MM.1S (cell line): ENCODE results near the gene PRIMA1.
"Not testable (repeated sequence)": the region's sequence is repeated elsewhere in the genome, so short reads cannot be mapped to it uniquely, and the experiment has no call there.

Source experiments
- DNase-seq: peaks from one replicate; pipeline ENCODE4 v3.0.0-alpha.2; 2015
- H2AFZ ChIP-seq: fragments of 300-600 bp; sonication (generic); 2 replicates; pipeline ENCODE4 v1.6.0; 2016; ENCODE audit warnings: antibody characterized with exemption, low read length
- H3F3A ChIP-seq: fragments of 300-600 bp; sonication (generic); 2 replicates; pipeline ENCODE4 v1.6.1; 2016; ENCODE audit warnings: mild to moderate bottlenecking, antibody characterized with exemption, low read length, moderate library complexity, mixed read lengths; ENCODE audit not compliant: insufficient read depth
- H3K27ac ChIP-seq: fragments of 300-600 bp; sonication (generic); 2 replicates; pipeline ENCODE4 v1.5.1; 2016; ENCODE audit warnings: mild to moderate bottlenecking, low read length
- H3K27me3 ChIP-seq: fragments of 300-600 bp; sonication (generic); replicated peaks from 2 replicates; pipeline ENCODE4 v1.6.0; 2016; ENCODE audit warnings: low read length; ENCODE audit not compliant: insufficient read depth
- H3K36me3 ChIP-seq: fragments of 300-600 bp; sonication (generic); replicated peaks from 2 replicates; pipeline ENCODE4 v1.6.1; 2016; ENCODE audit warnings: mild to moderate bottlenecking, low read length, mixed read lengths; ENCODE audit not compliant: insufficient read depth
- H3K4me1 ChIP-seq: fragments of 300-600 bp; sonication (generic); 2 replicates; pipeline ENCODE4 v1.6.1; 2016; ENCODE audit warnings: low read length, mixed read lengths
- H3K4me2 ChIP-seq: fragments of 300-600 bp; sonication (generic); 2 replicates; pipeline ENCODE4 v1.6.0; 2016; ENCODE audit warnings: low read depth, low read length
- H3K4me3 ChIP-seq: fragments of 300-600 bp; sonication (generic); 2 replicates; pipeline ENCODE4 v1.5.1; 2016; ENCODE audit warnings: low read length, mixed read lengths
- H3K79me2 ChIP-seq: fragments of 300-600 bp; sonication (generic); 2 replicates; pipeline ENCODE4 v1.6.1; 2016; ENCODE audit warnings: mixed run types, low read length, mixed read lengths
- H3K9ac ChIP-seq: fragments of 300-600 bp; sonication (generic); 2 replicates; pipeline ENCODE4 v1.6.1; 2016; ENCODE audit warnings: low read length, mixed read lengths
- H3K9me2 ChIP-seq: fragments of 300-600 bp; sonication (generic); replicated peaks from 2 replicates; pipeline ENCODE4 v1.6.1; 2016; ENCODE audit warnings: mild to moderate bottlenecking, low read length, mixed read lengths; ENCODE audit not compliant: insufficient read depth
- H3K9me3 ChIP-seq: fragments of 300-600 bp; sonication (generic); replicated peaks from 2 replicates; pipeline ENCODE4 v1.6.1; 2016; ENCODE audit warnings: mild to moderate bottlenecking, low read length, mixed read lengths; ENCODE audit not compliant: insufficient read depth
- H4K20me1 ChIP-seq: fragments of 300-600 bp; sonication (generic); 2 replicates; pipeline ENCODE4 v1.6.1; 2016; ENCODE audit warnings: mild to moderate bottlenecking, low read length, moderate library complexity, mixed read lengths; ENCODE audit not compliant: insufficient read depth
- CTCF ChIP-seq: fragments of 300-600 bp; sonication (generic); IDR thresholded peaks from 2 replicates; pipeline ENCODE4 v1.5.1; 2016; ENCODE audit warnings: antibody characterized with exemption, low read length, mixed read lengths
- EZH2 ChIP-seq: fragments of 300-600 bp; sonication (generic); optimal IDR thresholded peaks from 2 replicates; pipeline ENCODE3; 2017; ENCODE audit warnings: low read depth, mild to moderate bottlenecking, antibody characterized with exemption, low read length, mixed read lengths
- EZH2phosphoT487 ChIP-seq: fragments of 300-600 bp; sonication (generic); IDR thresholded peaks from 2 replicates; pipeline ENCODE4 v1.6.1; 2018; ENCODE audit warnings: antibody characterized with exemption, low read length

PRIMA1 gene

GRCh38 chr14:93821051-93821450 lies 32.8 kb upstream of the PRIMA1 start:
- no peaks in the 10 kb centered on the region for H3K9me3 ChIP-seq
- no peaks in the 10 kb centered on the region for H3K9me2 ChIP-seq
- no peak overlapping the region for H3K4me3 ChIP-seq
- no peak for TF ChIP-seq EZH2
- TF ChIP-seq CTCF = no peak
- no peak for TF ChIP-seq EZH2phosphoT487
- H2AFZ ChIP-seq = no peak overlapping the region
- H3K9ac ChIP-seq = no peak overlapping the region
- no peak overlapping the region for H3K27ac ChIP-seq
- no peaks in the 10 kb centered on the region for H3K79me2 ChIP-seq
- no peak overlapping the region for H3K4me2 ChIP-seq
- H3F3A ChIP-seq = no peaks in the 10 kb centered on the region
- H3K4me1 ChIP-seq = no peaks in the 10 kb centered on the region
- H3K27me3 ChIP-seq = no peaks in the 10 kb centered on the region
- no peaks in the 10 kb centered on the region for H3K36me3 ChIP-seq
- DNase-seq = no peak
- no peaks in the 10 kb centered on the region for H4K20me1 ChIP-seq

DNA sequence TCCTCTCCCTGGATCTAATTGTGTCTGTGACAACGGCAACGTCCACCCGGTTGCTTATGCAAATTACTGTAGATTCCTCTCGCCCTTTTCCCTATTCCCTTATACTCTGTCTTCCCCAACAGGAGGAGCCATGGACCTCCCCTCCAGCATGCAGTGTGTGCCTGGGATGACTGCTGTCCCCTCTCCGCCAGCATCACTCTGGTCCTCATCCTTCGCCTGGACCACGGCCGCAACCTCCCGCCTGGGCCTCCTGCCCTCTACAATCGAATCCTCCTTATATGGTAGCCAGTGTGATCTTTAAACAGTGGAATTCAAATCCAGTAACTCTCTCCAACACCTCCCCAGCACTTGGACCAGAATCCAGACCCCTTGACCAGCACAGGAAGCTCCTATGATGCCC lies 30.6 kb upstream of the PRIMA1 start:
- Histone ChIP-seq H3K9me2 (no peaks in the 10 kb centered on the region), H3K36me3 (no peaks in the 10 kb centered on the region), H3K27ac (no peak overlapping the region), H3F3A (no peaks in the 10 kb centered on the region), H3K9ac (no peak overlapping the region), H3K27me3 (no peaks in the 10 kb centered on the region), H3K4me3 (no peak overlapping the region), H4K20me1 (no peaks in the 10 kb centered on the region), H3K9me3 (no peaks in the 10 kb centered on the region), H2AFZ (no peak overlapping the region), H3K79me2 (no peaks in the 10 kb centered on the region), H3K4me1 (no peaks in the 10 kb centered on the region), H3K4me2 (no peak overlapping the region)
- TF ChIP-seq EZH2 = no peak
- no peak for TF ChIP-seq EZH2phosphoT487
- no peak for TF ChIP-seq CTCF
- DNase-seq = no peak

DNA sequence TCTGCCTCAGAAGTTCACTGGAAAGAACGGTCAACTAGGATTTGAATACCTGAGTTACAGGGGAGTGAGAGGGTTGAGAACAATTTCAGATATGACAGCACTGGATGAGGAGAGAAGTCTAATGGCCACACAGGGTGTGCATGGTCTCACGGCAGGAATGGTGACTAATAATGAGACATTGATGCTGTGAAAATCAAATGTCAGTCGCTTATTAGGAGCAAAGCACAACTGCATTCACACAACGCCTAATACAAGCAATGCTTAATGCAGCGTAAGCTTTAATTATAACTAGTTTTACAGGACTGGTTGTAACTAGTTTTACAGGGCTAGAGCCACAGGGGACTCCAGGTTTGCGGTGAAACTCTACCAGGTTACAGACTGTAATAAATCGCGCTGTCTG lies 23.4 kb upstream of the PRIMA1 start:
- no peak for TF ChIP-seq EZH2
- TF ChIP-seq CTCF = no peak
- no peak for TF ChIP-seq EZH2phosphoT487
- Histone ChIP-seq H3K27ac (no peak overlapping the region), H3K27me3 (no peaks in the 10 kb centered on the region), H2AFZ (no peak overlapping the region), H3K9me3 (no peaks in the 10 kb centered on the region), H3K36me3 (no peaks in the 10 kb centered on the region), H3F3A (no peaks in the 10 kb centered on the region), H3K9ac (no peak overlapping the region), H3K79me2 (no peaks in the 10 kb centered on the region), H3K4me2 (no peak overlapping the region), H3K4me1 (no peaks in the 10 kb centered on the region), H4K20me1 (no peaks in the 10 kb centered on the region), H3K9me2 (no peaks in the 10 kb centered on the region), H3K4me3 (no peak overlapping the region)
- no peak for DNase-seq

DNA sequence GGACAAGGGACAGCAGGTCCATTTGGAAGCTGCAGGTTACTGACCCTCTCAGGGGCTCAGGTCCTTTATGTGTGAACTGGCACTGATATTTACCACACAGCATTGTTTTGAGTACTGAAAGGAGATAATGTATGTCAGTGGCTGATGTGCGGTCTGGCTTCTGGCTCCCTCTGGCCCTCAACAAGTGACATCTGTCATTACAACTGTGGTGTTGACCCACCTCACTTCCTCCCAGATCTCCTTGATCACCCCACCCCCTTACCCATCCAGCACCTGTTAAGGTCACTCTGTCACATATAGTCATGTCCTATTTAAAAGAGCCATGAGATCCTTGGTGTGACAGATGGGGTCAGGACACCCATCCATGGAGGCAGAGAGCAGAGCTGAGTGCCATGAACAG lies 22.7 kb upstream of the PRIMA1 start:
- H3K4me1 ChIP-seq = no peaks in the 10 kb centered on the region
- no peak overlapping the region for H3K27ac ChIP-seq
- no peaks in the 10 kb centered on the region for H3K9me3 ChIP-seq
- no peak for TF ChIP-seq EZH2phosphoT487
- TF ChIP-seq CTCF = no peak
- no peak for TF ChIP-seq EZH2
- DNase-seq = no peak
- no peak overlapping the region for H2AFZ ChIP-seq
- H3K9ac ChIP-seq = no peak overlapping the region
- no peaks in the 10 kb centered on the region for H3F3A ChIP-seq
- H4K20me1 ChIP-seq = no peaks in the 10 kb centered on the region
- H3K79me2 ChIP-seq = no peaks in the 10 kb centered on the region
- H3K36me3 ChIP-seq = no peaks in the 10 kb centered on the region
- no peak overlapping the region for H3K4me2 ChIP-seq
- H3K4me3 ChIP-seq = no peak overlapping the region
- no peaks in the 10 kb centered on the region for H3K27me3 ChIP-seq
- H3K9me2 ChIP-seq = no peaks in the 10 kb centered on the region

GRCh38 chr14:93809491-93810420 lies 21.5 kb upstream of the PRIMA1 start:
- H3K36me3 ChIP-seq, H3K4me3 ChIP-seq, H3K9me3 ChIP-seq, H3K27ac ChIP-seq, H4K20me1 ChIP-seq, DNase-seq, H3K27me3 ChIP-seq, H3K4me2 ChIP-seq, H3K79me2 ChIP-seq, H3K9me2 ChIP-seq, H2AFZ ChIP-seq, H3K9ac ChIP-seq, H3F3A ChIP-seq, H3K4me1 ChIP-seq: not testable (repeated sequence)
